ENCODE measurements around the gene FASLG.
"Not testable (repeated sequence)": the region's sequence is repeated elsewhere in the genome, so short reads cannot be mapped to it uniquely, and the experiment has no call there.

FASLG gene

GRCh38 chr1:172686143-172686542 is 27.2 kb downstream of the FASLG start:
- DNase-seq: no peak

- not testable (repeated sequence) for DNase-seq
Measured at GRCh38 chr1:172688428-172689085, 29.7 kb downstream of the FASLG start.

DNA sequence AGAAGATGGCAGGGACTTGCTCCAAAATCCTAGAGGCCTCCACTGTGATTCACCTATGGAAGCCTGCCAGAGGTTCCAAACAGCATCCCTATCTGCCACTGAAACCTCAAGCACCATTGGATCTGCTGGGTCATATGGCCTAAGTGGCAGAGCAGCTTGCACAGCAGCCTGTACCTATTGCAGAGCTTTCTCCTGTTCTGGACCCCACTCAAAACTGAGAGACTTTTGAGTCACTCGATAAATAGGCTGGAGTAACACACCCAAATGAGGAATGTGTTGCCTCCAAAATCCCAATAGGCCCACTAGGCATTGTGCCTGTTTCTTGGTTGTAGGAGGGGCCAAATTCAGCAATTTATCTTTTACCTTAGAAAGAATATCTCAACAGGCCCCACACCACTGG is 32.0 kb downstream of the FASLG start:
- DNase-seq: not testable (repeated sequence)

DNA sequence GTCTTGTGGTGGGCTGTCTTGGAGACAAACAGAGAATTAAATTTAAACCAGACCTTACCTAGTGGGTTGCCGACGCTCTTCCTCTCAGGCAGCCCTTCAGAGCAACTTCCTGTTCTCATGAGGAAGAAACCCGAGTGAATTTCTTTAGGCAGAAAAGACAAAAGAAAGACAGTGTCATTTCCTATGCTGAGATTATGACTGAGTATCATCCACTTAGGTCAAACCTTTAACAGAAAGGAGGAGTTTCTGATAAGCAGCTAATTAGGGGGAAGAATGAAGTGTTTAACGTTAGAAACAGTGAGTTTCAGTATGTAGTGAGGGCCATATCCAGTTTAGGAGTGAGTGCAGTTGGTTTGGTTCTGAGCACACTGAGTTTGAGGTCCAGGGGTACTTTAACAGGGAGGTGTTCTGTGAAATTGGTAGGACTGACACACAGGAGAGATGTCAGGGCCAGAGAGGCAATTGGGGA is 38.7 kb downstream of the FASLG start:
- no peak for DNase-seq

DNA sequence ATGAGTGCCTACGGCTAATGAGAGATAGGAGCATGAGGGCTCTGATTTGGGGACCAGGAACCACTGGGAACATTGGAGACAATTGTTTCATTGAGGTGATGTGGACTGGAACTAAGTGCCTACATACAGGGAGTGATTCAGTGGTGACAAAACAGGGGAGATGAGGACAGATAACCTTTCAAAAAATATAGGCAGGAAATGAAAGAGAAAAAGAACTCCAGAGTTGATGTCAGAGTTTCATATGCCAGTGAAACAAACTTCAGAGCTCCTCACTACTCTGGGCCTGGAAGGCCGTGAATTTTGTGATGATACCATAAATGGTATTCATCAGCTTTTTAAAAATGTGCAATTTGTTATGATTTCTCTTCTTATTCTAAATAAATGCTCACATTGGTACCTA is 39.3 kb downstream of the FASLG start:
- DNase-seq: no peak

GRCh38 chr1:172699111-172699510 is 40.2 kb downstream of the FASLG start:
- DNase-seq: no peak

DNA sequence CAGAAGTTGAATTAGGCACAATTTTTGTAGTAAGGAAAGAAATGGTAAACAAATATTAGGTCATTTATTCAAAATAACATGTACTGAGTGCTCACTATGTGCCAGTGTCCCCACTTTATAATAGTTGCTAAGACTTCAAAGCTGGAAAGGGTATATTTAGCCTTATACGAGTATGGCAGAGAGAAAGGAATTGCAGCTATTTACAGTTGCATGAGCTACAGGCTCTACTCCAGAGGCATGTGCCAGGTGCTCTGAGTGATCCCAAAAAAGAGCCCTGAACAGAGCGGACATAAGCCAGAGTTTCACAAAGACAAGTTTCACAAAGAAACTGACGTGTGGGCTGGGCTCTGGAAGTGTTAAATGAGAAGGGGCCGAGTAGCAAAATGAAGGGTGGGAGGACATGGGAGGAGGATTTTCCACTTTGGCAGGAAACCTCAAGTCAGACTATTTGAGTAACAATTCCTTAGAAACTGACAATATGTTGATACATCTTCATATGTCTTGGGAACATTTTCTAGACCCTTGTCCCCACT is 40.9 kb downstream of the FASLG start:
- no peak for DNase-seq

DNA sequence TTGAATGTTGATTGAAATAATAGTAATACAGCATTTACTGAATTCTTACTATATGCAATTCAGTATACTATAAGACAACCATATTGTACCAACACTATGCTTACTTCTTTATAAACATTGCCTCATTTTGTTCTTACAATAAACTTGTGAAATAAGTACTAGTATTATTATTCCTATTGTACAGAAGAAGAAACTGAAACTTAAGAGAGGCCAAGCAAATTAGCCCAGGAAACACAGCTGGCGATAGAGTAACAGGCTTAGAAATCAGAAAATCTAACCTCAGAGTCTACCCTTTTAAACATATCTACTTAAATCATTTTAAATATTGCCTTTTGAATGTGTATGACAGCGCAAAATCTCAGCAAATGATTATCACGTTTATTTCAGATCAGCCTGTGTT is 41.7 kb downstream of the FASLG start:
- DNase-seq: no peak

- DNase-seq: no peak
Measured at GRCh38 chr1:172704001-172704400, 45.1 kb downstream of the FASLG start.

DNA sequence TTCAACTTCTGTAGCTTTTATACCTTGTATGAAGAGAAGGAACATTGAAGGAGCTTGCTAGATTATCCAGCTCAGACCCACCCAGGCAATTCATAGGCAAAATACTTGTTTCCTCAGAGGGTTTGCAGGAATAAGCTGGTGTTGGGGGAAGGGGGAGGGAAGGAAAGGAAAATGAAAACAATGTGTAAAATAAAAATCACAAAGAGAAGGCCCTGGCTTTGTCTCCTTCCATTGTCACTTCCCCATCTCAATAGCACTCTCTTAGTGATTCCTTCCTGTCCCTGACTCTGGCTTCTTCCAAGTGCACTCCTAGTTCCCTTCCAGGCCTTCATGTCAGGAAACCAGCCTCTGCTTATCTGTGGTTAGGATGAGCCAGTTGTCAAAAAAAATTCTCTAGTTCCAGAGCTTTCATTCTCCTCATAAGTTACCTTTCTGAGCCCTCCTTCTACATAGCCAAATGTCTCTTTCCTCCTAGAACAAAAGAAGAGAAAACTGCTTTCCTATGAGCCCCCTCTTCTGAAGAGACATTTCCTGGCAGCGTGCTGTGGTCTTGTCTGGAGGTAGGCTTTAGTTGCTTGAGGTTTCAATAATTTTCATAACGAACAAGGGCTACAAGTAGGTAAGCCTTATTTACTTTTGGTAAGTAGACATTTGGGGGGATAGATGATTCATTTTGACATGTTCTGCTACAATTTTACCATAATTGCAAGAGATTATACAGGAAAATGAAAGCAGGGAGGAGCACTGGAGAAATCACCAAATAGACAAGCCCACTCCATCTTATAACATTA is 45.7 kb downstream of the FASLG start:
- no peak for DNase-seq

DNA sequence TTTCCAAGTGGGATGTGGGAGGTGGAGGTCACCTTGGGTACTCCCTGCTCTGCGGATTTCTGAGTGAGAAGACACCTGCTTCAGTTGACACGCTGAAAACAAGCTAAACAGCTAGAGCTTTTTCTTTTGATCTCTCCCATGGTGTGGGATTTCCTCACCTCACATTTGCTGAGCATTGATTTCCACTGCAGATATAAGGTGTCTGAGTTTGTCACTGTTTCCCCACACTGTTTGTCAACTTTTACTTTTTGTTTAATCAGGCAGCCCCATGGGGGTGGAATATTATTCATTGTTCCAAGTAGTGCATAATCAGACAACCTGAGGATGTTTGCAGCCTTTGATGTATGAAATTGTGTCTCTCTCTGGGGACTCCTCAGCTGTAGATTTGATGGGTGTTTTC is 49.5 kb downstream of the FASLG start:
- DNase-seq: no peak

GRCh38 chr1:172711558-172711957 is 52.7 kb downstream of the FASLG start:
- DNase-seq: no peak

DNA sequence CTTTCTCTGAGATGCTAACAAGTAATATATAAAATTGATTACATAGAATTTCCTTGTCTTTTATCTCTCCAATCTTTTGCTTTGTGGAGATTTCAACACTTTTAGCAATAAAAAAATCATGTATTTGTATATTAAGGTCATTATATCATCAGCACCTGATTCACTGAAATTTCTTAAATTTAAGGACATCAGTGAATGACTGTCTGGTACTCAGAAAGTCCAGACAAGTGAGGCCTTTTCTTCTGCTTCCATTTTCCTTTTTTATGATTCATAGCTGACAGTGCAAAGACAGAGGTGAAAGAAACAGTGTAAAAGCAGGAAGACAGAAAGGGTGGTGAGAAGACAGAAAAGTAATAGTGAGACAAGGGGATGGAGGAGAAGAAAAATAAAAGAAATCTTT is 54.6 kb downstream of the FASLG start:
- DNase-seq: no peak
